Esophagus squamous epithelium (tissue), 5 donors: ENCODE results near the gene POLRMT. TPM values are rescaled to one million over a fixed set of nuclear protein-coding genes. Genes with fewer than 3 reads are reported as not detected.

Experiments
- DNase-seq: peaks from one replicate; lab custom pipeline; 2025; lab: John Stamatoyannopoulos, UW
- H3K27ac ChIP-seq, 4 donors: fragments of 200-600 bp; sonication (generic); one replicate each; pipeline ENCODE4 v1.5.1; 2016 to 2019; ENCODE audit warnings: mild to moderate bottlenecking in 1 of 4
- H3K27me3 ChIP-seq, 4 donors: fragments of 200-600 bp; sonication (generic); 1 replicate in 3 of 4; 2 replicates in 1 of 4; pipeline versions ENCODE4 v1.5.1 to v1.6.0; 2017 to 2021; ENCODE audit warnings: antibody characterized with exemption in 1 of 4
- H3K36me3 ChIP-seq, 3 donors: fragments of 200-600 bp; sonication (generic); one replicate each; pipeline ENCODE4 v1.5.1; 2016 to 2019
- H3K4me1 ChIP-seq, 3 donors: fragments of 200-600 bp; sonication (generic); one replicate each; pipeline ENCODE4 v1.5.1; 2017 to 2019
- H3K4me3 ChIP-seq, 4 donors: fragments of 200-600 bp; sonication (generic); 1 replicate in 3 of 4; 2 replicates in 1 of 4; pipeline ENCODE4 v1.5.1; 2016 to 2019; ENCODE audit warnings: mild to moderate bottlenecking in 2 of 4, moderate library complexity in 1 of 4
- H3K9me3 ChIP-seq, 3 donors: fragments of 200-600 bp; sonication (generic); one replicate each; pipeline ENCODE4 v1.5.1; 2016 to 2019
- CTCF ChIP-seq, 6 experiments: fragments of 450-650 bp in 4 of 6; fragments of 200-600 bp in 2 of 6; sonication (generic) in 2 of 6; IDR thresholded peaks; one replicate each; pipeline ENCODE4 v1.5.1; 2016 to 2019; ENCODE audit warnings: antibody characterized with exemption in 6 of 6, mild to moderate bottlenecking in 4 of 6, moderate library complexity in 4 of 6
- POLR2A ChIP-seq, 4 donors: fragments of 450-650 bp; IDR thresholded peaks; one replicate each; pipeline ENCODE4 v1.6.1; 2017; ENCODE audit warnings: antibody characterized with exemption in 4 of 4, mild to moderate bottlenecking in 4 of 4, moderate library complexity in 3 of 4
- WGBS, 2 donors: methylation state at CpG; one replicate each; pipeline ENCODE4 v1.1.5; 2018; 5-methylcytosine and 5-hydroxymethylcytosine counted together
- intact Hi-C: fragments of 100-400 bp; cut with DNase I; formaldehyde crosslinking; loops from one replicate; pipeline ENCODE4 v1.15.0; 2022
- total RNA-seq, 4 donors: library from RNA; depleted of rRNA; stranded (reverse); fragments of >200 nt; gene quantifications; one replicate each; pipeline ENCODE4 v1.1.0, GENCODE V29; 2016
- donor health status: DM: yes; HTN: yes; CAD: no.

The POLRMT gene
- total RNA-seq, 4 donors from 2014 or later: 23.5 to 32.3 (median 25.0) TPM

DNA sequence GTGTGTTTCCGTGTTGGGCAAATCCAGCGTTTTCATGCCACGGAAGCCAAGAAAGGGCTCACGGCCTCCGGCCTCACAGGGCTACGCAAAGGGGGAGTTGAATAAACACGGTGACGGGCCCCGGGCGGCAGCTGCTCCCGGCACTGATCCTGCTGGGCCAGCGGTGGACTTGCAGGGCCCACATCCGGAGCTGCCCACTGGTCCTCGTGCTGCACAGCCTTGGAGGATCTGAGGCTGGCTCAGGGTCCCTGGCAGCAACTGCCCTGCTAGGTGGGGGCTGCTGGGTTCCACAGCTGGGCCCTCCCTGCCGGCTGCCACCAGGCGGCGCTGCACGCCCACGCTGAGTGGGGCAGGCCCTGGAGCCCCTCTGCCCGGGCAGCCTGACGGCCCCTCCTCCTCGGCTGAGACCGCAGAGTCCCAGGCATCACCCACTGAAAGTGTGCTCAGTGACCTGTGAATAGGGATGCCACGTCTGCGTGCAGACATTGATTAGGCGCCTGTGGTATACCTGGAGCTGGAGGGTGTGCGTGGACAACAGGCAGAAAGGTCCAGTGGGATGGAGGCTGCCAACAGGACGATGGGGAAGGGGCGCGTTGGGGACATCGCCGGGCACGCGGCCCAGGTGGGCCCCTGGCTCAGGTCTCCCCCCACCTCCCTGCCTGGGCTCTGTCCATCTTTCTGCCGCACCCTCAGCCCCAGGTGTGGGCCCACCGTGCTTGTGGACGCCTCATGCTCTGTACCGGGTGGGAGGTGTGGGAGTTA, 48.9 kb downstream of the POLRMT start:
- intact Hi-C loops: no loop called here
- H3K9me3 ChIP-seq: no peaks in the 10 kb centered on the region
- H3K4me3 ChIP-seq: no peak overlapping the region
- 30 to 46% methylated on average over 6 to 24 of the region's 38 CpGs for WGBS, 2 donors
- peak; percentile 69 to 90 (median 78) for TF ChIP-seq CTCF (IDR thresholded peaks at IDR 0.05)
- no peak for TF ChIP-seq POLR2A (IDR thresholded peaks at IDR 0.05)
- DNase-seq: no peak
- H3K27ac ChIP-seq: no peak overlapping the region
- H3K27me3 ChIP-seq: peaks cover 0 to 59% (median 12%) of the 10 kb centered on the region in 4 donors
- H3K36me3 ChIP-seq: peaks cover 25 to 44% (median 34%) of the 10 kb centered on the region in 3 donors
- H3K4me1 ChIP-seq: peaks cover 14 to 31% (median 17%) of the 10 kb centered on the region in 3 donors

- no peaks in the 10 kb centered on the region for H3K9me3 ChIP-seq
- no peak for DNase-seq
- no peak for TF ChIP-seq POLR2A (IDR thresholded peaks at IDR 0.05)
- no peak for TF ChIP-seq CTCF (IDR thresholded peaks at IDR 0.05)
- WGBS, 2 donors: 27 to 71% methylated on average over 2 to 4 of the region's 5 CpGs
- peaks cover 0 to 54% (median 7%) of the 10 kb centered on the region in 4 donors for H3K27me3 ChIP-seq
- H3K36me3 ChIP-seq: peaks cover 29 to 49% (median 35%) of the 10 kb centered on the region in 3 donors
- intact Hi-C loops: no loop called here
- peaks cover 9 to 31% (median 12%) of the 10 kb centered on the region in 3 donors for H3K4me1 ChIP-seq
- H3K27ac ChIP-seq: no peak overlapping the region
- no peak overlapping the region for H3K4me3 ChIP-seq
Observed at GRCh38 chr19:583968-584239, 49.4 kb downstream of the POLRMT start.

- intact Hi-C loops: no loop called here
- WGBS, 2 donors: 60% methylated on average over 2 of the region's 27 CpGs; no CpG with 5 or more reads in 1 of the 2 donors
- H3K9me3 ChIP-seq: no peaks in the 10 kb centered on the region
Observed at GRCh38 chr19:583198-583967, 50.0 kb downstream of the POLRMT start.

DNA sequence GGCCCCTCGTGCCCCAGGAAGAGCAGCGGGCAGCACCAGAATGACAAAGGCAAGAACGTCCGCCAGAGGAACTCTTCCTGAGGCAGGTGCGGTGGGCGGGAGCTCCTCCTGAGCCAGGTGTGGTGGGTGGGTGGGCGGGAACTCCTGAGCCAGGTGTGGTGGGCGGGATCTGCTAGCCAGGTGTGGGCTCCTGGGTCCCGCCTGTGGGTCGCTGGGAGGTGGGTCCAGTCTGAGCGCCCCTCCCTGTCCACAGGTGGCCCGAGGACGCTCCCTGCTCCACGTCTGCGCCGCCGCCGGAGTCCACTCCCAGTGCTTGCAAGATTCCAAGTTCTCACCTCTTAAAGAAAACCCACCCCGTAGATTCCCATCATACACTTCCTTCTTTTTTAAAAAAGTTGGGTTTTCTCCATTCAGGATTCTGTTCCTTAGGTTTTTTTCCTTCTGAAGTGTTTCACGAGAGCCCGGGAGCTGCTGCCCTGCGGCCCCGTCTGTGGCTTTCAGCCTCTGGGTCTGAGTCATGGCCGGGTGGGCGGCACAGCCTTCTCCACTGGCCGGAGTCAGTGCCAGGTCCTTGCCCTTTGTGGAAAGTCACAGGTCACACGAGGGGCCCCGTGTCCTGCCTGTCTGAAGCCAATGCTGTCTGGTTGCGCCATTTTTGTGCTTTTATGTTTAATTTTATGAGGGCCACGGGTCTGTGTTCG, 50.7 kb downstream of the POLRMT start:
- Histone ChIP-seq H3K4me1 (peaks cover 0 to 31% (median 3%) of the 10 kb centered on the region in 3 donors), H3K36me3 (peaks cover 29 to 62% (median 35%) of the 10 kb centered on the region in 3 donors), H3K27me3 (peaks cover 0 to 41% (median 0%) of the 10 kb centered on the region in 4 donors), H3K9me3 (no peaks in the 10 kb centered on the region), H3K4me3 (no peak overlapping the region), H3K27ac (no peak overlapping the region)
- DNase-seq: no peak
- intact Hi-C loops: no loop called here
- WGBS, 2 donors: 77 to 79% methylated on average over 17 to 21 of the region's 31 CpGs
- TF ChIP-seq CTCF (IDR thresholded peaks at IDR 0.05) (no peak), POLR2A (IDR thresholded peaks at IDR 0.05) (no peak)

More at GRCh38 chr19:583198-583967, 50.0 kb downstream of the POLRMT start:
- no peak for TF ChIP-seq POLR2A (IDR thresholded peaks at IDR 0.05)
- TF ChIP-seq CTCF (IDR thresholded peaks at IDR 0.05): no peak
- peaks cover 5 to 31% (median 8%) of the 10 kb centered on the region in 3 donors for H3K4me1 ChIP-seq
- no peak overlapping the region for H3K4me3 ChIP-seq
- H3K36me3 ChIP-seq: peaks cover 29 to 55% (median 35%) of the 10 kb centered on the region in 3 donors
- H3K27ac ChIP-seq: no peak overlapping the region
- peaks cover 0 to 48% (median 2%) of the 10 kb centered on the region in 4 donors for H3K27me3 ChIP-seq
- DNase-seq: no peak
